ENCODE measurements around the gene GNPDA2. TPM values are rescaled to one million over a fixed set of nuclear protein-coding genes. Genes with fewer than 3 reads are reported as not detected.

The GNPDA2 gene
- total and polyA plus RNA-seq, 2 of the 8 experiments (the other 6 are each of a cell fraction or from before 2014, with no cell fraction given) = 3.0 to 4.8 TPM

- ChIA-PET CTCF (ENCODE audit: partially characterized antibody) (interaction anchor here (1.4 kb wide), 1 partner anchor 142 kb away, joined by 4 read pairs; no protein-coding TSS in a partner anchor), POLR2A (ENCODE audit: partially characterized antibody) (interaction anchor here (0.6 to 2.1 kb wide), 2 partner anchors 10 to 16 kb away, joined by 3 to 8 read pairs; no protein-coding TSS in a partner anchor)
- peaks cover 0 to 6% (median 1%) of the 10 kb centered on the region in 4 experiments; a peak in 3 of 7 replicates for H3K4me1 ChIP-seq (replicated peaks in 1 of 4; ENCODE audit: control insufficient read depth in 3 of 4, insufficient read depth in 4 of 4, low read length in 3 of 4)
- H3K23me2 ChIP-seq (ENCODE audit: low read depth, low read length) = peaks cover 7% of the 10 kb centered on the region
- H4K5ac ChIP-seq (ENCODE audit: insufficient read length, low read depth, low read length) = no peak overlapping the region
- no peak overlapping the region for H2BK12ac ChIP-seq (ENCODE audit: low read depth, low read length)
- no peaks in the 10 kb centered on the region for H3K36me3 ChIP-seq (ENCODE audit: control insufficient read depth in 2 of 4, insufficient read depth in 4 of 4, low read length in 3 of 4)
- WGBS, 2 experiments (ENCODE audit: extremely low coverage in 1 of 2, insufficient coverage in 1 of 2, insufficient read length in 1 of 2, insufficient replicate concordance in 2 of 2, low coverage in 1 of 2, low lambda C conversion rate in 2 of 2, missing lambda C conversion rate in 1 of 2) = 90% methylated on average over 6 of the region's 6 CpGs; no CpG with 5 or more reads in 1 of the 2 experiments
- no peak overlapping the region for H3K4ac ChIP-seq (replicated peaks; ENCODE audit: insufficient read length, low read depth, low read length)
- no peak overlapping the region for H3K23ac ChIP-seq (ENCODE audit: insufficient read length)
- H2AK5ac ChIP-seq (ENCODE audit: low read depth, low read length) = no peak overlapping the region
- no peak overlapping the region for H3K18ac ChIP-seq (ENCODE audit: extremely low read depth, low read length)
- FAIRE-seq (no peak), DNase-seq (ENCODE audit: low read depth in 1 of 2, low spot score in 2 of 2) (no peak)
- no peak overlapping the region for H3K56ac ChIP-seq (replicated peaks; ENCODE audit: insufficient read length, low read depth, low read length)
- no peak overlapping the region for H3K27ac ChIP-seq (ENCODE audit: low read depth, low read length)
- H2BK5ac ChIP-seq (ENCODE audit: low read depth, low read length) = no peak overlapping the region
- no peak overlapping the region for H3K4me3 ChIP-seq (ENCODE audit: extremely low read depth in 1 of 4, insufficient read depth in 2 of 4, low read depth in 3 of 4, low read length in 4 of 4)
- no peak overlapping the region for H4K8ac ChIP-seq (ENCODE audit: extremely low read depth, insufficient read depth, low read length)
- H2BK15ac ChIP-seq (ENCODE audit: low read length) = no peak overlapping the region
- H2BK120ac ChIP-seq (replicated peaks; ENCODE audit: low read depth, low read length) = no peak overlapping the region
- H3K79me1 ChIP-seq (ENCODE audit: low read depth, low read length) = no peaks in the 10 kb centered on the region
- H3K14ac ChIP-seq (ENCODE audit: insufficient read length) = no peak overlapping the region
- no peaks in the 10 kb centered on the region for H3K9me3 ChIP-seq (ENCODE audit: insufficient read depth in 2 of 2, low read depth in 1 of 2, low read length in 1 of 2)
- no peak overlapping the region for H3K9ac ChIP-seq (replicated peaks in 1 of 4; ENCODE audit: extremely low read depth in 1 of 4, low read depth in 3 of 4, low read length in 3 of 4)
- H3K27me3 ChIP-seq (replicated peaks in 1 of 4; ENCODE audit: control insufficient read depth in 3 of 4, extremely low read depth in 1 of 4, insufficient read depth in 3 of 4, low read length in 3 of 4) = peaks cover 1 to 4% (median 4%) of the 10 kb centered on the region in 4 experiments; a peak in 4 of 7 replicates
- H3K4me2 ChIP-seq (ENCODE audit: insufficient read depth in 1 of 2, low read depth in 2 of 2, low read length in 2 of 2) = no peak overlapping the region; a peak in 1 of 4 replicates
- peaks cover 0 to 31% of the 10 kb centered on the region in 2 experiments; a peak in 3 of 4 replicates for H3K79me2 ChIP-seq (ENCODE audit: control insufficient read depth in 1 of 2, insufficient read depth in 2 of 2, low read length in 2 of 2)
- H4K20me1 ChIP-seq (replicated peaks in 1 of 2; ENCODE audit: control insufficient read depth in 1 of 2, insufficient read depth in 2 of 2, low read length in 2 of 2) = peaks cover 0 to 1% of the 10 kb centered on the region in 2 experiments
- no peak overlapping the region for H2AFZ ChIP-seq (ENCODE audit: low read length)
- no peak overlapping the region for H4K91ac ChIP-seq (replicated peaks; ENCODE audit: insufficient read length, low read length)
- H2BK20ac ChIP-seq (ENCODE audit: low read length) = no peak overlapping the region
- TF ChIP-seq CTCF (IDR thresholded peaks at IDR 0.05; ENCODE audit: control extremely low read depth in 1 of 3, insufficient read depth in 1 of 3, low read depth in 1 of 3, low read length in 3 of 3) (no peak), NANOG (IDR thresholded peaks at IDR 0.05; ENCODE audit: insufficient read depth, low read depth, low read length, poor library complexity, severe bottlenecking) (no peak), JUND (IDR thresholded peaks at IDR 0.05; ENCODE audit: low read length) (no peak), SP1 (IDR thresholded peaks at IDR 0.05; ENCODE audit: low read depth, low read length) (no peak), CTBP2 (IDR thresholded peaks at IDR 0.05; ENCODE audit: borderline replicate concordance, insufficient read depth, insufficient read length, low read length) (no peak), KDM5A (IDR thresholded peaks at IDR 0.05; ENCODE audit: low read length) (no peak), PHF8 (conservative IDR thresholded peaks at IDR 0.05; ENCODE audit: low read depth, low read length) (no peak), SAP30 (IDR thresholded peaks at IDR 0.05; ENCODE audit: insufficient read depth, insufficient replicate concordance, low read length) (no peak), POU5F1 (IDR thresholded peaks at IDR 0.05; ENCODE audit: low read depth, low read length) (no peak), BACH1 (IDR thresholded peaks at IDR 0.05; ENCODE audit: low read length) (no peak), TCF12 (IDR thresholded peaks at IDR 0.05; ENCODE audit: low read depth, low read length) (no peak)
These were observed 1.1 kb upstream of the GNPDA2 start for GRCh38 chr4:44727471-44727870.
